NT2/D1 (cell line): ENCODE data around the gene C5AR2.

Experiments
- YY1 ChIP-seq: IDR thresholded peaks from 2 replicates; pipeline ENCODE4 v1.6.1; 2011; ENCODE audit not compliant: insufficient read length, insufficient read depth
- ZNF274 ChIP-seq: IDR thresholded peaks from 2 replicates; pipeline ENCODE4 v1.6.1; 2011; ENCODE audit warnings: mild to moderate bottlenecking, low read depth, low read length

- TF ChIP-seq YY1 = no peak
- TF ChIP-seq ZNF274 = no peak
Observed at GRCh38 chr19:47340477-47341208, 8.7 kb downstream of the C5AR2 start.
